Parathyroid adenoma (tissue), 2 donors: ENCODE results near the gene RBM48.

ENCODE experiments used
- H2AFZ ChIP-seq: fragments of 300-600 bp; sonication (generic); one replicate; pipeline ENCODE4 v1.7.0; 2017; ENCODE audit warnings: antibody characterized with exemption, mild to moderate bottlenecking
- H3K27ac ChIP-seq: fragments of 300-600 bp; sonication (generic); one replicate; pipeline ENCODE4 v1.7.0; 2017
- H3K27me3 ChIP-seq: fragments of 300-600 bp; sonication (generic); one replicate; pipeline ENCODE4 v1.7.0; 2017; ENCODE audit warnings: low read length; ENCODE audit not compliant: control insufficient read depth, insufficient read depth
- H3K36me3 ChIP-seq: fragments of 300-600 bp; sonication (generic); one replicate; pipeline ENCODE4 v1.7.0; 2017; ENCODE audit warnings: low read length; ENCODE audit not compliant: control insufficient read depth, insufficient read depth
- H3K4me1 ChIP-seq: fragments of 300-600 bp; sonication (generic); one replicate; pipeline ENCODE4 v1.7.0; 2017; ENCODE audit warnings: control low read depth
- H3K4me2 ChIP-seq: fragments of 300-600 bp; sonication (generic); one replicate; pipeline ENCODE4 v1.7.0; 2017; ENCODE audit warnings: low read length
- H3K4me3 ChIP-seq: fragments of 300-600 bp; sonication (generic); one replicate; pipeline ENCODE4 v1.7.0; 2017; ENCODE audit warnings: low read depth, low read length
- H3K79me2 ChIP-seq: fragments of 300-600 bp; sonication (generic); one replicate; pipeline ENCODE4 v1.7.0; 2017; ENCODE audit warnings: control low read depth
- H3K9ac ChIP-seq: fragments of 300-600 bp; sonication (generic); one replicate; pipeline ENCODE4 v1.7.0; 2017; ENCODE audit warnings: mild to moderate bottlenecking
- H3K9me3 ChIP-seq: fragments of 300-600 bp; sonication (generic); one replicate; pipeline ENCODE4 v1.7.0; 2017; ENCODE audit warnings: low read length; ENCODE audit not compliant: control insufficient read depth
- CTCF ChIP-seq: fragments of 300-600 bp; sonication (generic); IDR thresholded peaks from one replicate; pipeline ENCODE4 v1.7.0; 2017; ENCODE audit warnings: antibody characterized with exemption, mild to moderate bottlenecking
- donor health status: primary hyperparathyroidism.

Gene RBM48

DNA sequence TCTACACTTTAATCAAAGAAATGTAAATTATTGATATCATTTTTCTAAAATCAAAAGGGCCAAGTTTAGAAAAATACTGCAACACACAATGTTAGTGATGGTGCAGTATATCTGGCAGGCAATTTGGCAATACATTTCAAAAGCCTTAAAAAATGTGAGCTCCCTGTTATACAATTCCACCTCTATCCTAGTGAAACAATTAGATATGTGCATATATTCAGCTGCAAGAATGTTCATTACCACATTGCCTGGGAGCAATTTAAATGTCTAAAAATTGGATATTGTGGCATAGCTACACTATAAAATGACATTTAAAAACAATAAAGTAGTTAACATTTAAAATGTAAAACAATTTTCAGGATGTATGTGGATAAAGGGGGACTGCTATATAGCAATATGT lies 40.8 kb upstream of the RBM48 start:
- H3K36me3 ChIP-seq, result no peaks in the 10 kb centered on the region
- H3K9me3 ChIP-seq, result no peaks in the 10 kb centered on the region
- no peak overlapping the region for H3K4me3 ChIP-seq
- no peak overlapping the region for H3K9ac ChIP-seq
- H3K79me2 ChIP-seq, result no peaks in the 10 kb centered on the region
- no peak overlapping the region for H2AFZ ChIP-seq
- no peaks in the 10 kb centered on the region for H3K4me1 ChIP-seq
- no peak for TF ChIP-seq CTCF
- no peaks in the 10 kb centered on the region for H3K27me3 ChIP-seq
- no peak overlapping the region for H3K27ac ChIP-seq
- H3K4me2 ChIP-seq, result no peak overlapping the region

- H3K79me2 ChIP-seq, result no peaks in the 10 kb centered on the region
- no peaks in the 10 kb centered on the region for H3K4me1 ChIP-seq
- H3K27ac ChIP-seq, result no peak overlapping the region
- no peak overlapping the region for H3K9ac ChIP-seq
- TF ChIP-seq CTCF, result no peak
- no peaks in the 10 kb centered on the region for H3K9me3 ChIP-seq
- H3K27me3 ChIP-seq, result no peaks in the 10 kb centered on the region
- no peaks in the 10 kb centered on the region for H3K36me3 ChIP-seq
- H3K4me3 ChIP-seq, result no peak overlapping the region
- no peak overlapping the region for H2AFZ ChIP-seq
- H3K4me2 ChIP-seq, result no peak overlapping the region
These were observed 39.0 kb upstream of the RBM48 start for GRCh38 chr7:92489634-92490033.

GRCh38 chr7:92496876-92497275 lies 31.7 kb upstream of the RBM48 start:
- H3K27me3 ChIP-seq, result no peaks in the 10 kb centered on the region
- no peaks in the 10 kb centered on the region for H3K36me3 ChIP-seq
- no peaks in the 10 kb centered on the region for H3K9me3 ChIP-seq
- no peak overlapping the region for H2AFZ ChIP-seq
- H3K79me2 ChIP-seq, result no peaks in the 10 kb centered on the region
- TF ChIP-seq CTCF, result no peak
- H3K4me1 ChIP-seq, result no peaks in the 10 kb centered on the region
- no peak overlapping the region for H3K9ac ChIP-seq
- no peak overlapping the region for H3K4me2 ChIP-seq
- H3K27ac ChIP-seq, result no peak overlapping the region
- no peak overlapping the region for H3K4me3 ChIP-seq

GRCh38 chr7:92498557-92498956 lies 30.0 kb upstream of the RBM48 start:
- Histone ChIP-seq H3K27ac (no peak overlapping the region), H3K4me2 (no peak overlapping the region), H3K4me3 (no peak overlapping the region), H3K9me3 (no peaks in the 10 kb centered on the region), H3K9ac (no peak overlapping the region), H3K27me3 (no peaks in the 10 kb centered on the region), H3K79me2 (no peaks in the 10 kb centered on the region), H2AFZ (no peak overlapping the region), H3K4me1 (no peaks in the 10 kb centered on the region), H3K36me3 (no peaks in the 10 kb centered on the region)
- no peak for TF ChIP-seq CTCF

DNA sequence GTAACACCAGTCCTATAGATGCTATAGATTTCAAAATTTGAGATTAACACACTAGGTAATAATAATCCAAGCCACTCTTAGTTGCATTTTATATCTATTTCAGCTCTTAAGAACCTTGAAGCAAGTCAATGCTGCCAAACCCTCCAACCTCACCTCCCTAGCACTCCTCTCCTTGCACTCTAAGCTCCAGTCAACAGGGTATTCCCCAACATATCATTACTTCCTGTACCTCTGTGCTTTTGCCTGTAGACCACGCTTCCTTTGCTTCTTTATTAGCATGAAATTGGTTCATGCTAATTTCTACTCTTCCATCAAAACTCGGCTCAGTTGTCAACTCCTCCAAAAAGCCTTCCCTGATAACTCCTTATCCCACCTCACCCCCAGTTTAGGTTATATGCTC lies 24.8 kb upstream of the RBM48 start:
- Histone ChIP-seq H3K27ac (no peak overlapping the region), H3K36me3 (no peaks in the 10 kb centered on the region), H3K4me2 (no peak overlapping the region)

More for the DNA sequence above, 24.8 kb upstream of the RBM48 start:
- Histone ChIP-seq H3K9me3 (no peaks in the 10 kb centered on the region), H3K4me3 (no peak overlapping the region), H3K79me2 (no peaks in the 10 kb centered on the region), H3K9ac (no peak overlapping the region), H2AFZ (no peak overlapping the region), H3K27me3 (no peaks in the 10 kb centered on the region), H3K4me1 (no peaks in the 10 kb centered on the region)
- no peak for TF ChIP-seq CTCF
